Upper lobe of left lung (tissue), 6 donors: ENCODE measurements around the gene USP22. TPM values are rescaled to one million over a fixed set of nuclear protein-coding genes. Genes with fewer than 3 reads are reported as not detected.

ENCODE experiments used
- ATAC-seq, 2 donors: fragments of 200-7000 bp; cut with Tn5 transposase; one replicate each; pipeline ENCODE4 v1.9.1; 2022; ENCODE audit warnings: mild to moderate bottlenecking in 2 of 2, moderate library complexity in 2 of 2; ENCODE audit not compliant: low FRiP score in 2 of 2
- DNase-seq, 2 donors: peaks; one replicate each; pipeline ENCODE4 v3.0.0-alpha.2; 2019 to 2020
- H3K27ac ChIP-seq, 4 donors: fragments of 200-600 bp; sonication (generic); one replicate each; pipeline ENCODE4 v1.5.1; 2016 to 2019
- H3K27me3 ChIP-seq, 4 donors: fragments of 200-600 bp; sonication (generic); one replicate each; pipeline ENCODE4 v1.5.1; 2017 to 2019
- H3K36me3 ChIP-seq, 4 donors: fragments of 200-600 bp; sonication (generic); one replicate each; pipeline ENCODE4 v1.5.1; 2016 to 2019
- H3K4me1 ChIP-seq, 4 donors: fragments of 200-600 bp; sonication (generic); one replicate each; pipeline ENCODE4 v1.5.1; 2018 to 2019
- H3K4me3 ChIP-seq, 4 donors: fragments of 200-600 bp; sonication (generic); one replicate each; pipeline ENCODE4 v1.5.1; 2017 to 2019; ENCODE audit warnings: mild to moderate bottlenecking in 2 of 4, moderate library complexity in 1 of 4
- H3K9me3 ChIP-seq, 4 donors: fragments of 200-600 bp; sonication (generic); one replicate each; pipeline ENCODE4 v1.5.1; 2018 to 2019
- CTCF ChIP-seq, 6 experiments: fragments of 450-650 bp in 4 of 6; fragments of 200-600 bp in 2 of 6; sonication (generic) in 2 of 6; IDR thresholded peaks; one replicate each; pipeline ENCODE4 v1.5.1; 2016 to 2019; ENCODE audit warnings: antibody characterized with exemption in 6 of 6
- EP300 ChIP-seq, 4 donors: sonication (generic); formaldehyde crosslinking; IDR thresholded peaks; one replicate each; pipeline ENCODE4 v1.5.1; 2017; ENCODE audit warnings: antibody characterized with exemption in 4 of 4, control low read depth in 2 of 4
- POLR2A ChIP-seq, 4 donors: fragments of 450-650 bp; IDR thresholded peaks; one replicate each; pipeline ENCODE4 v1.5.1; 2016 to 2017; ENCODE audit warnings: antibody characterized with exemption in 4 of 4, mild to moderate bottlenecking in 2 of 4
- POLR2AphosphoS5 ChIP-seq, 2 donors: sonication (generic); formaldehyde crosslinking; IDR thresholded peaks; one replicate each; pipeline ENCODE4 v1.5.1; 2017; ENCODE audit warnings: antibody characterized with exemption in 2 of 2
- WGBS, 2 donors: methylation state at CpG; one replicate each; pipeline ENCODE4 v1.1.5; 2017 to 2018; 5-methylcytosine and 5-hydroxymethylcytosine counted together
- total RNA-seq, 6 donors: library from RNA; depleted of rRNA in 4 of 6; stranded (reverse); fragments of >200 nt in 4 of 6; gene quantifications; one replicate each; pipeline versions ENCODE4 v1.1.0 to v1.2.1, GENCODE V29; 2016 to 2021
- donor health status: DM: no; HTN: no; CAD: no; lungs with moderate emphysema.
- donor health status: DM: no; HTN: yes; CAD: no; lungs with severe emphysema.

USP22 gene
- total RNA-seq, 6 donors from 2014 or later = 134 to 302 (median 177) TPM

GRCh38 chr17:21077281-21077680, 34.5 kb upstream of the USP22 start:
- no peak for DNase-seq
- Histone ChIP-seq H3K4me1 (no peaks in the 10 kb centered on the region), H3K4me3 (no peak overlapping the region), H3K27me3 (no peaks in the 10 kb centered on the region), H3K27ac (no peak overlapping the region), H3K9me3 (no peaks in the 10 kb centered on the region), H3K36me3 (no peaks in the 10 kb centered on the region)
- TF ChIP-seq POLR2A (IDR thresholded peaks at IDR 0.05) = no peak
- TF ChIP-seq EP300 (IDR thresholded peaks at IDR 0.05) = no peak
- TF ChIP-seq CTCF (IDR thresholded peaks at IDR 0.05) = no peak
- 80 to 84% methylated on average over 2 of the region's 2 CpGs for WGBS, 2 donors
- ATAC-seq = no peak

GRCh38 chr17:21076242-21076641, 33.4 kb upstream of the USP22 start:
- DNase-seq = no peak
- H3K9me3 ChIP-seq = no peaks in the 10 kb centered on the region
- no peaks in the 10 kb centered on the region for H3K4me1 ChIP-seq
- no peak overlapping the region for H3K27ac ChIP-seq
- WGBS, 2 donors = 74 to 83% methylated on average over 3 of the region's 3 CpGs
- no peaks in the 10 kb centered on the region for H3K27me3 ChIP-seq
- no peak overlapping the region for H3K4me3 ChIP-seq
- ATAC-seq = no peak
- TF ChIP-seq POLR2A (IDR thresholded peaks at IDR 0.05) (no peak), EP300 (IDR thresholded peaks at IDR 0.05) (no peak), POLR2AphosphoS5 (IDR thresholded peaks at IDR 0.05) (no peak)
- no peaks in the 10 kb centered on the region for H3K36me3 ChIP-seq

GRCh38 chr17:21075739-21076085, 32.9 kb upstream of the USP22 start:
- H3K27ac ChIP-seq = no peak overlapping the region
- WGBS, 2 donors = 84 to 91% methylated on average over 11 of the region's 11 CpGs

GRCh38 chr17:21072745-21073197, 30.0 kb upstream of the USP22 start:
- no peaks in the 10 kb centered on the region for H3K9me3 ChIP-seq
- H3K27ac ChIP-seq = no peak overlapping the region
- H3K27me3 ChIP-seq = no peaks in the 10 kb centered on the region
- DNase-seq (no peak), ATAC-seq (no peak)
- H3K36me3 ChIP-seq = no peaks in the 10 kb centered on the region
- no peak overlapping the region for H3K4me3 ChIP-seq
- no peaks in the 10 kb centered on the region for H3K4me1 ChIP-seq
- TF ChIP-seq POLR2AphosphoS5 (IDR thresholded peaks at IDR 0.05) (no peak), POLR2A (IDR thresholded peaks at IDR 0.05) (no peak), CTCF (IDR thresholded peaks at IDR 0.05) (no peak), EP300 (IDR thresholded peaks at IDR 0.05) (no peak)
- 87 to 92% methylated on average over 9 to 11 of the region's 11 CpGs for WGBS, 2 donors

More at GRCh38 chr17:21075739-21076085, 32.9 kb upstream of the USP22 start:
- Histone ChIP-seq H3K9me3 (no peaks in the 10 kb centered on the region), H3K27me3 (no peaks in the 10 kb centered on the region), H3K4me1 (no peaks in the 10 kb centered on the region), H3K36me3 (no peaks in the 10 kb centered on the region), H3K4me3 (no peak overlapping the region)
- no peak for ATAC-seq
- no peak for DNase-seq
- TF ChIP-seq POLR2A (IDR thresholded peaks at IDR 0.05) = no peak
- TF ChIP-seq POLR2AphosphoS5 (IDR thresholded peaks at IDR 0.05) = no peak

GRCh38 chr17:21066394-21066793, 23.6 kb upstream of the USP22 start:
- TF ChIP-seq POLR2AphosphoS5 (IDR thresholded peaks at IDR 0.05) = no peak
- no peak for TF ChIP-seq CTCF (IDR thresholded peaks at IDR 0.05)
- no peak for TF ChIP-seq POLR2A (IDR thresholded peaks at IDR 0.05)
- no peak for TF ChIP-seq EP300 (IDR thresholded peaks at IDR 0.05)
- ATAC-seq = no peak
- Histone ChIP-seq H3K4me3 (no peak overlapping the region), H3K27ac (no peak overlapping the region), H3K27me3 (no peaks in the 10 kb centered on the region), H3K9me3 (no peaks in the 10 kb centered on the region), H3K36me3 (no peaks in the 10 kb centered on the region), H3K4me1 (no peaks in the 10 kb centered on the region)
- no peak for DNase-seq
- 48% methylated on average over 2 of the region's 2 CpGs; no CpG with 5 or more reads in 1 of the 2 donors for WGBS, 2 donors

GRCh38 chr17:21061971-21062526, 19.2 kb upstream of the USP22 start:
- H3K27ac ChIP-seq = no peak overlapping the region
- H3K4me3 ChIP-seq = no peak overlapping the region
- H3K36me3 ChIP-seq = no peaks in the 10 kb centered on the region
- no peaks in the 10 kb centered on the region for H3K27me3 ChIP-seq
- no peaks in the 10 kb centered on the region for H3K9me3 ChIP-seq
- TF ChIP-seq POLR2A (IDR thresholded peaks at IDR 0.05) = no peak
- no peak for TF ChIP-seq EP300 (IDR thresholded peaks at IDR 0.05)
- TF ChIP-seq CTCF (IDR thresholded peaks at IDR 0.05) = no peak
- no peak for TF ChIP-seq POLR2AphosphoS5 (IDR thresholded peaks at IDR 0.05)
- WGBS, 2 donors = 71 to 72% methylated on average over 7 of the region's 7 CpGs
- no peaks in the 10 kb centered on the region for H3K4me1 ChIP-seq
- DNase-seq = no peak
- ATAC-seq = no peak
